Type B pancreatic cell (in vitro differentiated cells): Measurements from ENCODE around the gene ARCN1. TPM values are rescaled to one million over a fixed set of nuclear protein-coding genes. Genes with fewer than 3 reads are reported as not detected.

Source experiments
- DNase-seq: peaks from one replicate; pipeline ENCODE4 v3.0.0; 2021; ENCODE audit warnings: mixed read lengths; ENCODE audit not compliant: unreplicated experiment; ENCODE audit errors: extremely low spot score
- H3K27ac Mint-ChIP-seq: 2 replicates; pipeline ENCODE4 v1.8.0; 2021; ENCODE audit warnings: mild to moderate bottlenecking, mixed read lengths
- H3K27me3 Mint-ChIP-seq: 2 replicates; pipeline ENCODE4 v1.8.0; 2021; ENCODE audit warnings: mixed read lengths
- H3K36me3 Mint-ChIP-seq: 2 replicates; pipeline ENCODE4 v1.8.0; 2021; ENCODE audit warnings: mixed read lengths
- H3K4me1 Mint-ChIP-seq: one replicate; pipeline ENCODE4 v1.8.0; 2021; ENCODE audit warnings: mixed read lengths; ENCODE audit not compliant: unreplicated experiment
- H3K4me3 Mint-ChIP-seq: 2 replicates; pipeline ENCODE4 v1.8.0; 2021; ENCODE audit warnings: mild to moderate bottlenecking, mixed read lengths
- H3K9me3 Mint-ChIP-seq: 2 replicates; pipeline ENCODE4 v1.8.0; 2021; ENCODE audit warnings: mixed read lengths
- CTCF ChIP-seq: fragments of 200-600 bp; sonication (generic); conservative IDR thresholded peaks from 2 replicates; pipeline ENCODE4 v1.5.0; 2021; ENCODE audit warnings: antibody characterized with exemption, mild to moderate bottlenecking
- total RNA-seq: library from RNA; stranded (reverse); gene quantifications from 2 replicates; pipeline ENCODE4 v1.2.1, GENCODE V29; 2021; ENCODE audit warnings: low replicate concordance

ARCN1 gene
- total RNA-seq, 1 donor from 2014 or later, result 139 TPM

- H3K4me3 Mint-ChIP-seq, result no peak overlapping the region
- no peak for TF ChIP-seq CTCF
- no peaks in the 10 kb centered on the region for H3K9me3 Mint-ChIP-seq
- peaks cover 13% of the 10 kb centered on the region for H3K36me3 Mint-ChIP-seq
- no peaks in the 10 kb centered on the region for H3K4me1 Mint-ChIP-seq
- H3K27me3 Mint-ChIP-seq, result no peaks in the 10 kb centered on the region
- H3K27ac Mint-ChIP-seq, result no peak overlapping the region
- no peak for DNase-seq
These were observed 35.5 kb upstream of the ARCN1 start for GRCh38 chr11:118536726-118537125.

- no peaks in the 10 kb centered on the region for H3K4me1 Mint-ChIP-seq
- no peaks in the 10 kb centered on the region for H3K9me3 Mint-ChIP-seq
- H3K27me3 Mint-ChIP-seq, result no peaks in the 10 kb centered on the region
- DNase-seq, result no peak
- H3K27ac Mint-ChIP-seq, result no peak overlapping the region
- no peak for TF ChIP-seq CTCF
- peaks cover 13% of the 10 kb centered on the region for H3K36me3 Mint-ChIP-seq
- no peak overlapping the region for H3K4me3 Mint-ChIP-seq
These were observed 34.7 kb upstream of the ARCN1 start for GRCh38 chr11:118537409-118537980.

- no peak for DNase-seq
- Mint-ChIP-seq H3K36me3 (peaks cover 10% of the 10 kb centered on the region), H3K4me1 (no peaks in the 10 kb centered on the region), H3K4me3 (no peak overlapping the region), H3K27me3 (no peaks in the 10 kb centered on the region), H3K27ac (no peak overlapping the region), H3K9me3 (no peaks in the 10 kb centered on the region)
- TF ChIP-seq CTCF, result no peak
These were observed 28.1 kb upstream of the ARCN1 start for GRCh38 chr11:118544010-118544646.

- Mint-ChIP-seq H3K4me3 (no peak overlapping the region), H3K9me3 (no peaks in the 10 kb centered on the region), H3K27me3 (no peaks in the 10 kb centered on the region), H3K27ac (no peak overlapping the region), H3K36me3 (peaks cover 10% of the 10 kb centered on the region), H3K4me1 (no peaks in the 10 kb centered on the region)
- no peak for TF ChIP-seq CTCF
- DNase-seq, result no peak
These were observed 27.6 kb upstream of the ARCN1 start for GRCh38 chr11:118544647-118545010.

- H3K27ac Mint-ChIP-seq, result no peak overlapping the region
- TF ChIP-seq CTCF, result no peak
- no peaks in the 10 kb centered on the region for H3K4me1 Mint-ChIP-seq
- no peaks in the 10 kb centered on the region for H3K27me3 Mint-ChIP-seq
- DNase-seq, result no peak
- H3K4me3 Mint-ChIP-seq, result no peak overlapping the region
- H3K36me3 Mint-ChIP-seq, result peaks cover 5% of the 10 kb centered on the region
- H3K9me3 Mint-ChIP-seq, result no peaks in the 10 kb centered on the region
These were observed 26.7 kb upstream of the ARCN1 start for GRCh38 chr11:118545533-118545932.
